GM18517 (cell line): ENCODE measurements around the gene ASTN2.
"Not testable (repeated sequence)": the region's sequence is repeated elsewhere in the genome, so short reads cannot be mapped to it uniquely, and the experiment has no call there.

ENCODE experiments used
- ATAC-seq: cut with Tn5 transposase; IDR thresholded peaks from one replicate; pipeline ENCODE4 v1.9.1; 2021; ENCODE audit warnings: mild to moderate bottlenecking, moderate library complexity; ENCODE audit not compliant: unreplicated experiment

ASTN2 gene

GRCh38 chr9:117083559-117083958 lies 331.3 kb downstream of the ASTN2 start:
- no peak for ATAC-seq

DNA sequence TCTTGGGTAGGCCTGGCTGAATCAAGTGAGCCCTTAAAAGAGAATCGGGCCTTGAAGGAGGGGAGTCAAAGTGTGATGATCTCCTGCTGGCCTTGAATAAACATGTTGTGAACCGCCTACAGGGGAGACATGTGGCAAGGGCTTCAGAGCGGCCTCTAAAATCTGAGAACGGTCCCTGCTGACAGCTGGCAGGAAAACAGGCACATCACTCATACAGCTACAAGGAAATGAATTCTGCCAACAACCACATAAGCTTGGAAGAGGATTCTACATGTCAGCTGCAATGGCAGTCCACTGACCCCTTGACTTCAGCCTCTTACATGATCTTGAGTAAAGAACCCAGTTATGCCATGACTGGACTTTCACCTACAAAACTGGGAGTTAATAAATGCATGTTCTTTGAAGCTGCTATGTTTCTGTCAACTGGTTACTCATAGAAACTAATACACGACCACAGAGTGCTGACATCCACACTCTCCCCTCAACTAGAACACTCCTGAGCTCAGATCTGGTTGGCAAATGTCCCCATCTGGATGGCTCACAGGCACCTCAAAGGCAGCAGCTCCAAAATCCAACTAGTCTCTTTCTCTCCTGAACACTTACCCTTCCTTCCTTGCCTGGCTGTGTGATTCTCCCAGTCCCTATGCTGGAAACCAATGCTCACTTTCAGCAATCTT lies 333.1 kb downstream of the ASTN2 start:
- ATAC-seq: no peak

DNA sequence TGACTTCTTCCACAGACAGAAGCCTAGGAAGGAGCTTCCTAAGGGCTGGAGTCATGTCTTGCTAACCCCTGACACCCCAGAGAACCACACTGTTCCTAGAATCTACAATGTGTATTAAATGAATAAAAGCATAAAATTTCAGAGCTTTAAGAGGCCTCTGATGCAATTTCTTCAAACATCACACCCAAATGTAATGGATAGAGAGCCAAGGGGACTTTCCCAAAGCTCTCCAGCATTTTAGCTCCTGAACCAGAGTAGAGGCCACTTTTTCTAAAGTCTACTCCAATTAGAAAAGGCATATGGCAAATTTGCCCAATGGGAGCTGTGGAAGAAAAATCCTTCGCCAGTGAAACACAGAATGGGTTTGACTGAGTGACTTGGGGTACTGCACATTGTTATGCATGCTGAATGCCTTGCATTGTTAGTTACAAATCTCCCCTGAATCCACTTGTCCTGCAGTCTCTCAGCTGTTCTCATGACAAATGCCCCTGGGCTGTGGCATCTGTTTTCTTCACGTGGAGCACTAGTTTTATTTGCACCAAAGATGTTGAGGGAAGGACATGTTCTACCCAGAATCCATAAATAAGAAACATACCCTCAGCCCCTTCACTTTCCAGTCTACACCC lies 334.0 kb downstream of the ASTN2 start:
- ATAC-seq: no peak

DNA sequence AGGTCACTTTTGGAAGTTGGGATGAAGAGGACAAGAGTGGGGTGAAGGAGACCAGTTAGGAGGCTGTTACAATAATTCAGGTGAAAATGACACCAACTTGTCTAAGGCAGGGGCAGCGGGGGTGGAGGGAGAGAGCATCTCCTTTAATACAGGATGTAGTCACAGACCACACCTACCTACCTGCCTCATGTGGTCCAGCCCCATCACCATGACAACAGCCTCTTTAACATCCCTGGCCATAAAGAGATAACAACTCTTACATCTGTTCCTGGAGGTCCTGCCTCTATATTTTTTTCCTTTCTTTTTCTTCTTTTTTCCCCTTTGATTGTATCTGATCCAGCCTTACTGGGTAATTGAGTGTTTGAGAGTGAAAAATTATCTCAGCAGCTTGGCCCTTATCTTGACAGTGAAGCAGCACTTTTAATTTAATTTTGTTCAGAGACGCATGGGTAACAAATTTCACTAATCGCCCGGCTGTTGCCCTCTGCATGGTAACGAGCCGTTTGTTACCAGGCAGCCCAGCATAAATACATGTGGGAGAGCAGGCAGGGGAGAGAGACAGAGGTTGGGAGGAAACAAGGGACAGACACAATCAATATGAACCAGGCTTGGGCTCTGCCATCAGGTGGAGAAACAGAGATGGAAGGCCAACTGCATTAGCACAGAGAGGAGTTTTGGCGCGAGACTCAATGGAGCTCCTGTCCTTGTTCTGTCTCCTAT lies 338.1 kb downstream of the ASTN2 start:
- ATAC-seq: no peak

- ATAC-seq: no peak
Measured at GRCh38 chr9:117075636-117076035, 339.2 kb downstream of the ASTN2 start.

DNA sequence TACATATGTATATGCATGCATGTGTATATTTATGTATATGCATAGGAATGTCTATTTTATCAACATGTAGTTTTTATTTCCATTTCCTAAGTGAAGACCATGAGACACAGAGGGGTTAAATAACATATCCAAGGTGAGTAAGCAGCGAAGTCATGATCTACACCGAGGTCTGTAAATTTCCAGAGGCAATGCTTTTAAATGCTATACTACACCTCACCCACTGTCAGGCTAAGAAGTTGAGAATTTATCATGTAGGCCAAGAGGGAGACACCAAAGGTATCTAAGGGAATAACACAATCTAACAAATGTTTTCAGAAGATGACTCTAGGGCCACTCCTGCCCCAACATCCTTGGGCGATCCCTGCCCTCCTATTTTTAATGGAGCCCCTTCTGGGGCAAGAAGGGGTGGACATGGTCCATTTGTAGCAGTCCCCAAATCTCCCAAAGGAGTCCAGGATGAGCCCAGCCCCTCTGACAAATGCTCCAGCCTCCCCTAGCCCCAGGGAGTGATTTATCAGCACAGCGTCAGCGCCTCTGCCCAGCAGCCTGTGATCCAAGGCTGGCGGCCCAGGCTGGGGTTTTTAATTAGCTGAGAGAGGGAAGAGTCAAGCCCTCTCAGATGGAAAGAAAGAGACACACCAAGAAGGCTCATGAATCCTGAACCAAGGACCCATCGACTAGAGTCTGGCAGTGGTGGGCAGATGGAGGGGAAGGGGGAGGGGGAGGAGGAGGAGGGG lies 339.9 kb downstream of the ASTN2 start:
- ATAC-seq: no peak

DNA sequence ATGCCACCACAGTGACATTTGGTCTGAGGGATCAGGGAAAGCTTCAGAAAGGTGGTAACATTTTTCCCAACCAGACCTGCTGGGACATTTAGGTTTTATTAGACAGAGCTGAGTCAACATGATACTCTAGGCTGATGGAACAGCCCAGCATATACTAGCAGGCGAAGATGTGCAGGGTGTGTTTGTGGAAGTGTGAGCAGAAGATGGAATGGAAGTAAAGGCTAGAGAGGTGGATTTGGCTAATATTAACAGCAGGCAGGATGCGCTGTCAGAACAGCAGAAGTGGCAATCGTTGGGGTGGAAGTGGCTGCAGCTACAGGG lies 340.6 kb downstream of the ASTN2 start:
- no peak for ATAC-seq

DNA sequence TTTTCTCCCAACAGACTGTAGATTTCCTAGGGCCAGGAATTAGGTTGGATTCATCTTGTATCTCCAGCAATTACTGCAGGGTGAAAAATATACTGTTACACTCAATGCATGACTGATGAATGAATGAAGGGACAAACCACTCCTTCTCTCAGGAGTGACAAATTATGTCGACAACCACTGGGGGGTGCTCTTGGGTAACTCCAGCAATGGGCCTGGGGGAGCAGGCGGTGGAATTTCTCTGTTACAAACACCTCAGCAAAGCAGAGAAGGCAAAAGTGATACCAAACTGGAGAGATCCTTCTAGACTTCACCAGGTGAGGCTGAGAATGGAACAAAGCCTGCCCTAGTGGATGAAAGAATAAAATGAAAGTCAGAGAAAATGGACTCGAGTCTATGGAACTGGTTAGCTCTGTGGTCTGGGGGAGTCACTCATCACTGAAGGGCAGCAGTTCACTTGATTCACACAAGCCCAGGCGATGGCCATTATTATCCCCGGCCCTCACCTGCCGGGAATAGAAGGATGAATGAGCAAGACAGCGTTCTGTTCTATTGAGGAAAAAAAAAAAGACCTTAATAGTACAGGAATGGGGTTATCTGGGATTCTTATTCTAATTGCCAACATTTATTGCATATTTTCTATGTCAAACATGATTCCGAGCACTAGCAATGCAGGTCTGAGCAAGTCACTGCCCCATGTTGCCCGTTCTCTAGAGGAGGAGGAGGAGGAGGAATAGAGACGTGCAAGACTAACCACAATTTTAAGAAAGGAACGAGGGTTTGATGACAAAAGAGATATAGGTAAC lies 341.1 kb downstream of the ASTN2 start:
- ATAC-seq: no peak

- no peak for ATAC-seq
Measured at GRCh38 chr9:117073071-117073470, 341.8 kb downstream of the ASTN2 start.

GRCh38 chr9:117072216-117072615 lies 342.6 kb downstream of the ASTN2 start:
- no peak for ATAC-seq

GRCh38 chr9:117071673-117072207 lies 343.1 kb downstream of the ASTN2 start:
- not testable (repeated sequence) for ATAC-seq

DNA sequence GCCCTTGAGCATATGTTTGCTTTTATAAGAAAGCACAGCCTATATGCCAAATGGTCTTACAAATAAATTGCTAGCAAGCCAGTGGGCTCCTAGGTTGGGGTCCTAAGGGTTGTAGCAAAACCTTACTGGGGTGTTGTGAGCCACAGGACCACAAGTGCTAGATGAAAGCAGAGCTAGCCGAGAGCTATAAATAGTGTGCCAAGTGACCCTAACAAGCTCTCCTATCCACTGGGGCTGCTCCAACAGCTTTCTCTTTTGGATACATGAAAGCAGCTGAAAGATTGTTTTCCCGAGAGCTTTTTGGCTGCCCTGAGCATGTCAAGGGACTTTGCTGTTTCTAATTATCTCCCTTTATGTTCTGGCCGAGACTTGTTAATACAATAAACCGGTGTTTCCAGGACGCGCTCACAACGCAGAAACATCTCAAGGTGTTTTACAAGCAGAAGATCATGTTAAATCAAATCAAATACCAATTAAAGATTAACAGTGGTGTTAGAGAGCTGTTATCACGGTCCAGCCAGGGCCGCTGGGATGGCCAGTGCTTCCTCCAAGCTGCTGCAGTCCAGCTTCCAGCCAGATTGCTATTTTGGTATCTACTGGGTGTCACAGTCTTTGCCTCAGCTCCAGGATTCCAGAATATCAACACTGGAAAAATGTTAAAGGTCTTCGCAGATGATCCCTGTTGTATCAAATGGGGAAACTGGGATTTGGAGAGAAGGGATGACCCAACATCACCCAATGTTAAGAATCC lies 351.0 kb downstream of the ASTN2 start:
- ATAC-seq: no peak

DNA sequence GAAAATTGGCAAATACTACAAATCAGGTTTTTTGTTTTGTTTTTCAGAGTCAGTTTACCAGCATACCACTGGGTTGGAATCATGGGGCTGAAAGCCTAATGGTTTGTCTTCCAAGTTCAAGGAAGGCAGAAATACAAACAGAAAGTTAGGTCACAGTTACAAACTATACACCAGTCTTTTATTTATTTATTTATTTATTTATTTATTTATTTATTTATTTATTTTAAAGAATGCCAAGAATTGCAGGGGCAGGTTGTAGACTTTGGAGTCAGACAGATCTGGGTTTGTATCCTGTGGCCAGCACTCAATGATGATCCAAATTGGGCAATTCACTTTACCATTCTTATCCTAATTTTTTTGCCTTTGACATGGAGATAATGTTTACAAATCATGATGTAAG lies 353.9 kb downstream of the ASTN2 start:
- ATAC-seq: no peak

DNA sequence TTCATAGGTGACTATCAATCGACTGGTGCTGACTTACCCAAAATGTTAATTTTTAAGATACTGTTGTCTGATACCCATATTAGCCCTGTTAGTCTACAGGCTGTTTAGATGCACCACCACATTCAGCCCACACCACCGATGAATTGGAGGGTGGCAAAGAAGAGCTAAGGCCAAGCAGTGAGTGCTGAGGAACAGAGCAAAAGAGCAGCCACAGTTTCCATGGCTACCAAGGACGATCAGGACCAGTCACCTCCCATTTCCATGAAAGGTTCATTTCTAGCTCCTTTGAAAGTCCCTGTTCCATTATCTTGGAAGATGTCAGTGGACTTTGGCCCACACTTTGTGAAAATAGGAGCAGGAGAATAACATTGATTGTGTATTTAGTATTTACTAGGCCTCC lies 364.9 kb downstream of the ASTN2 start:
- no peak for ATAC-seq

GRCh38 chr9:117046666-117047327 lies 368.1 kb downstream of the ASTN2 start:
- peak; percentile 78 for ATAC-seq

DNA sequence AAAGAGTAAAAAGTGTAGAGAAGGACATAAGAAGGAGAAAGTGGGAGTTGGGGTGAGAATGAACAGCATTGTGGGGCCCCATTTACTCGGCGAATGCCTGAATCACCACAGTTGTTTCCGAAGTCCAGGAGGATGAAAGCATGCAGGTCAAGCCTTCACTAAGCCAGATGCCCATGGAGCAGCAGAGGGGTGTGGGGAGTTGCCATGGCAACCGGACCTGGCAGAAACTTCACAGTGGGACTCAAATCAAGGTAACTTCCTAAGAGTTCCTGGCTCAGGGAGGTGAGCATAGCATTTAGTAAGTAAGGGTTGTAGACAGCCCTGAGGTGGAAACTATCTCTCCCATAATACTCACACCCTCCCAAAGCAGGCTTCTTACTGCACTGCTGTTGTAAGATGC lies 370.6 kb downstream of the ASTN2 start:
- no peak for ATAC-seq

DNA sequence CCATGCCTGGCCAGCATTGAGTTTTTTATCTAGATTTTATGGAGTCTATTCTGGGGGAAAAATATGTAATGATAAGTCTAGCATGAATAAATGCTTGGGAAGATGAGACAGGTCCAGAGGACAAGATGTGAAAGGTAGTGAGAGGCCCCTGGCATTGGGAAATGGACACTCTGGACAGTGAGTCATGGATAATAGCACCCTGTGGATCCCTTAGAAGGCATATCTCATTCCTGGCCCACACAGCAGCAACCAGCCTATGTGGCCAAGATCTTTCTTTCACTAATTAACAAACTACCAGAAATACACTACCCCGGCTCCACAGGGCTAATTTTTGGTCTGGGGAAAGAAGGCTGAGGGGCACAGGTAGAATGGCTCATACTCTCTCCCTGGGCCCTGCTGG lies 371.7 kb downstream of the ASTN2 start:
- ATAC-seq: no peak

- no peak for ATAC-seq
Measured at GRCh38 chr9:117035546-117035945, 379.3 kb downstream of the ASTN2 start.

DNA sequence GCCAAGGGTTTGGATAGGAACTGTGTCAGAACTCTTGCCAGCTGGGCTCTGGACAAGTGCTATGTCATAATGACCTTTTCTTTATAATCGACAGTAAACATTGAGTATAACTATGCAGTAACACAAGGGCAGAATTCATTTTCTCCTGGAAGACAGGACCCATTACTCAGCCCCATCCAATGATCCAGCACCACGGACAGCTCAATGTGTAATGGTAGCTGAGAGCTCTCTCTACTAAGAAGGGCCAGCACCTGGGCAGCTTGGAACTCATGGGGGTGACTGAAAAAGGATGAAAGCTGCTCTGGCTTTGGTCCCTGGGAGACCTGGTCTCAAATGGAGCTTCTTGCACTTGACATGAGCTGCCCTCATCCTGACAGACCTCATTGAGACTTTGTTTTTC lies 380.0 kb downstream of the ASTN2 start:
- no peak for ATAC-seq
